Upper lobe of left lung (tissue), 6 donors: ENCODE results near the gene CSF3R. TPM values are rescaled to one million over a fixed set of nuclear protein-coding genes. Genes with fewer than 3 reads are reported as not detected.

Experiments
- ATAC-seq, 2 donors: fragments of 200-7000 bp; cut with Tn5 transposase; one replicate each; pipeline ENCODE4 v1.9.1; 2022; ENCODE audit warnings: mild to moderate bottlenecking in 2 of 2, moderate library complexity in 2 of 2; ENCODE audit not compliant: low FRiP score in 2 of 2
- DNase-seq, 2 donors: peaks; one replicate each; pipeline ENCODE4 v3.0.0-alpha.2; 2019 to 2020
- H3K27ac ChIP-seq, 4 donors: fragments of 200-600 bp; sonication (generic); one replicate each; pipeline ENCODE4 v1.5.1; 2016 to 2019
- H3K27me3 ChIP-seq, 4 donors: fragments of 200-600 bp; sonication (generic); one replicate each; pipeline ENCODE4 v1.5.1; 2017 to 2019
- H3K36me3 ChIP-seq, 4 donors: fragments of 200-600 bp; sonication (generic); one replicate each; pipeline ENCODE4 v1.5.1; 2016 to 2019
- H3K4me1 ChIP-seq, 4 donors: fragments of 200-600 bp; sonication (generic); one replicate each; pipeline ENCODE4 v1.5.1; 2018 to 2019
- H3K4me3 ChIP-seq, 4 donors: fragments of 200-600 bp; sonication (generic); one replicate each; pipeline ENCODE4 v1.5.1; 2017 to 2019; ENCODE audit warnings: mild to moderate bottlenecking in 2 of 4, moderate library complexity in 1 of 4
- H3K9me3 ChIP-seq, 4 donors: fragments of 200-600 bp; sonication (generic); one replicate each; pipeline ENCODE4 v1.5.1; 2018 to 2019
- EP300 ChIP-seq, 4 donors: sonication (generic); formaldehyde crosslinking; IDR thresholded peaks; one replicate each; pipeline ENCODE4 v1.5.1; 2017; ENCODE audit warnings: antibody characterized with exemption in 4 of 4, control low read depth in 2 of 4
- POLR2A ChIP-seq, 4 donors: fragments of 450-650 bp; IDR thresholded peaks; one replicate each; pipeline ENCODE4 v1.5.1; 2016 to 2017; ENCODE audit warnings: antibody characterized with exemption in 4 of 4, mild to moderate bottlenecking in 2 of 4
- POLR2AphosphoS5 ChIP-seq, 2 donors: sonication (generic); formaldehyde crosslinking; IDR thresholded peaks; one replicate each; pipeline ENCODE4 v1.5.1; 2017; ENCODE audit warnings: antibody characterized with exemption in 2 of 2
- WGBS, 2 donors: methylation state at CpG; one replicate each; pipeline ENCODE4 v1.1.5; 2017 to 2018; 5-methylcytosine and 5-hydroxymethylcytosine counted together
- total RNA-seq, 6 donors: library from RNA; depleted of rRNA in 4 of 6; stranded (reverse); fragments of >200 nt in 4 of 6; gene quantifications; one replicate each; pipeline versions ENCODE4 v1.1.0 to v1.2.1, GENCODE V29; 2016 to 2021
- TF ChIP-seq, protein P1 (sequence below), 6 experiments: fragments of 450-650 bp in 4 of 6; fragments of 200-600 bp in 2 of 6; sonication (generic) in 2 of 6; IDR thresholded peaks; one replicate each; pipeline ENCODE4 v1.5.1; 2016 to 2019; ENCODE audit warnings: antibody characterized with exemption in 6 of 6
- donor health status: DM: no; HTN: no; CAD: no; lungs with moderate emphysema.
- donor health status: DM: no; HTN: yes; CAD: no; lungs with severe emphysema.

Gene CSF3R
- total RNA-seq, 6 donors from 2014 or later, result 192 to 851 (median 261) TPM

DNA sequence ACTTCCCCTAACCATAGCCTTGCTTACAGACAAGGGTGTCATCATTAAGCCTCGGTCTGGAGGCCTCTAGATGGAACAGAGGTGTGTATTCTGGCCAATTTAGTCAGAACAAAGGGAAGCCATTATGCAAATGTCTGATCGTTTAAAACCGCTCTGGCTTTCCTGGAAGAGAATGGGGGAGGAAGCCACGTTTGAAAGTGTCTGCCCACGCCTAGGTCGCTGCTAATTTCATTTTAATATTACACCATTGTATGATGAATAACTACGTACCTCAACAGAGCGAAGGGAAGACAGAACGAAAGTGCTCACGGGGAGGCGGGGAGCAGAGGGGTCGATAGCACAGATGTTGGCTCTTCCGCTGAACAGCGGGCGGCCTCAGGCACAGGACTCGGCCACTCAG, 41.1 kb upstream of the CSF3R start:
- H3K27ac ChIP-seq, result no peak overlapping the region
- TF ChIP-seq POLR2A (IDR thresholded peaks at IDR 0.05) (no peak), POLR2AphosphoS5 (IDR thresholded peaks at IDR 0.05) (no peak), EP300 (IDR thresholded peaks at IDR 0.05) (no peak)
- TF ChIP-seq, protein P1, sequence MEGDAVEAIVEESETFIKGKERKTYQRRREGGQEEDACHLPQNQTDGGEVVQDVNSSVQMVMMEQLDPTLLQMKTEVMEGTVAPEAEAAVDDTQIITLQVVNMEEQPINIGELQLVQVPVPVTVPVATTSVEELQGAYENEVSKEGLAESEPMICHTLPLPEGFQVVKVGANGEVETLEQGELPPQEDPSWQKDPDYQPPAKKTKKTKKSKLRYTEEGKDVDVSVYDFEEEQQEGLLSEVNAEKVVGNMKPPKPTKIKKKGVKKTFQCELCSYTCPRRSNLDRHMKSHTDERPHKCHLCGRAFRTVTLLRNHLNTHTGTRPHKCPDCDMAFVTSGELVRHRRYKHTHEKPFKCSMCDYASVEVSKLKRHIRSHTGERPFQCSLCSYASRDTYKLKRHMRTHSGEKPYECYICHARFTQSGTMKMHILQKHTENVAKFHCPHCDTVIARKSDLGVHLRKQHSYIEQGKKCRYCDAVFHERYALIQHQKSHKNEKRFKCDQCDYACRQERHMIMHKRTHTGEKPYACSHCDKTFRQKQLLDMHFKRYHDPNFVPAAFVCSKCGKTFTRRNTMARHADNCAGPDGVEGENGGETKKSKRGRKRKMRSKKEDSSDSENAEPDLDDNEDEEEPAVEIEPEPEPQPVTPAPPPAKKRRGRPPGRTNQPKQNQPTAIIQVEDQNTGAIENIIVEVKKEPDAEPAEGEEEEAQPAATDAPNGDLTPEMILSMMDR (IDR thresholded peaks at IDR 0.05), result no peak
- no peaks in the 10 kb centered on the region for H3K9me3 ChIP-seq
- WGBS, 2 donors, result 66 to 67% methylated on average over 16 of the region's 16 CpGs
- peak in 1 of 2 donors; percentile 23 for DNase-seq
- no peaks in the 10 kb centered on the region for H3K4me1 ChIP-seq
- no peak overlapping the region for H3K4me3 ChIP-seq
- no peak for ATAC-seq
- no peaks in the 10 kb centered on the region for H3K27me3 ChIP-seq
- H3K36me3 ChIP-seq, result no peaks in the 10 kb centered on the region

DNA sequence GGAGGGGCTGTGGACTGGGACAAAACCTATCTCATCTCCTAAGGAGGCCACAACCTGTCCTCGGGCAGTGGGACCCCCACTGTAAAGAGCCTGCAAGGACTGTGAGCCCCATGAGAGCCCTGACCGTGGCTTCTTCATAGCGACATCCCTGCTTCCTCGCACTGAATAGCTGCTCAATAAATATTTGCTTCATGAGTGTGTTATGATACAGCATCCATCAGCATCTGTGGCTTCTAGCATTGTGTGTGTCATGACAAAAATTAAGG, 40.5 kb upstream of the CSF3R start:
- Histone ChIP-seq H3K36me3 (no peaks in the 10 kb centered on the region), H3K27ac (no peak overlapping the region), H3K4me1 (no peaks in the 10 kb centered on the region), H3K27me3 (no peaks in the 10 kb centered on the region), H3K4me3 (no peak overlapping the region), H3K9me3 (no peaks in the 10 kb centered on the region)
- 86 to 90% methylated on average over 2 to 4 of the region's 4 CpGs for WGBS, 2 donors
- TF ChIP-seq, protein P1 (IDR thresholded peaks at IDR 0.05), result no peak
- TF ChIP-seq EP300 (IDR thresholded peaks at IDR 0.05) (no peak), POLR2A (IDR thresholded peaks at IDR 0.05) (no peak), POLR2AphosphoS5 (IDR thresholded peaks at IDR 0.05) (no peak)
- no peak for DNase-seq
- ATAC-seq, result no peak

- DNase-seq, result no peak
Observed at GRCh38 chr1:36522461-36523229, 39.9 kb upstream of the CSF3R start.

GRCh38 chr1:36522021-36522420, 39.3 kb upstream of the CSF3R start:
- no peaks in the 10 kb centered on the region for H3K9me3 ChIP-seq
- H3K36me3 ChIP-seq, result no peaks in the 10 kb centered on the region
- DNase-seq (no peak), ATAC-seq (no peak)
- H3K4me1 ChIP-seq, result no peaks in the 10 kb centered on the region
- no peak overlapping the region for H3K27ac ChIP-seq
- H3K4me3 ChIP-seq, result no peak overlapping the region
- WGBS, 2 donors, result 83 to 92% methylated on average over 3 to 8 of the region's 8 CpGs
- H3K27me3 ChIP-seq, result no peaks in the 10 kb centered on the region
- TF ChIP-seq POLR2AphosphoS5 (IDR thresholded peaks at IDR 0.05), result no peak
- TF ChIP-seq POLR2A (IDR thresholded peaks at IDR 0.05), result no peak
- TF ChIP-seq, protein P1 (IDR thresholded peaks at IDR 0.05), result no peak
- TF ChIP-seq EP300 (IDR thresholded peaks at IDR 0.05), result no peak

More at GRCh38 chr1:36522461-36523229, 39.9 kb upstream of the CSF3R start:
- 80 to 85% methylated on average over 10 to 12 of the region's 12 CpGs for WGBS, 2 donors
- no peak overlapping the region for H3K4me3 ChIP-seq
- no peak for ATAC-seq
- H3K27me3 ChIP-seq, result no peaks in the 10 kb centered on the region
- TF ChIP-seq POLR2A (IDR thresholded peaks at IDR 0.05), result no peak
- TF ChIP-seq, protein P1 (IDR thresholded peaks at IDR 0.05), result no peak
- TF ChIP-seq POLR2AphosphoS5 (IDR thresholded peaks at IDR 0.05), result no peak
- no peak for TF ChIP-seq EP300 (IDR thresholded peaks at IDR 0.05)
- no peak overlapping the region for H3K27ac ChIP-seq
- H3K9me3 ChIP-seq, result no peaks in the 10 kb centered on the region
- no peaks in the 10 kb centered on the region for H3K36me3 ChIP-seq
- H3K4me1 ChIP-seq, result no peaks in the 10 kb centered on the region
